Measurements from ENCODE around the gene TSKU. TPM values are rescaled to one million over a fixed set of nuclear protein-coding genes. Genes with fewer than 3 reads are reported as not detected.
A peak's percentile ranks its signal among the peaks of the same experiment; 100 is the strongest.

The TSKU gene
- total RNA-seq, 1 donor from 2014 or later: 57.9 TPM

DNA sequence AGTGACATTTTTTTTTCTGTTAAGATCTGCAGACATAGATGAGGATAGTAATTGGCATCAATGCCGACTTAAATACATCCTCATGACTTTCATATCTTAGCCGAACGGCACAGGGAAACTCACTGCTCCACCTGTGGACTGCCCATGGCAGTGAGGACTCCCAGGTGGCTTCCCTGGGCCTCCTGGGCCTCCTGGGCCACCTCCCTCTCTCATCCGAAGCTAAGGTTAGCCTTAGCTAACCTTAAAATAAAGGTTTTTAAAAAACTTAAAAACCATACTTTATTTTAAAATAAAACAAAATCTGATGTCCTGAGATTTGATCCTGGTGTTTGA lies 38.1 kb upstream of the TSKU start:
- no peak for DNase-seq (ENCODE audit: low read depth)
- Histone ChIP-seq H4K20me1 (ENCODE audit: insufficient read depth, low read length) (no peaks in the 10 kb centered on the region), H3K4me2 (ENCODE audit: low read length) (no peak overlapping the region), H3K27me3 (ENCODE audit: insufficient read depth, low read length) (no peaks in the 10 kb centered on the region), H3K9me3 (ENCODE audit: insufficient read depth, low read depth, low read length) (no peaks in the 10 kb centered on the region), H2AFZ (ENCODE audit: low read depth, low read length) (no peak overlapping the region), H3K79me2 (ENCODE audit: insufficient read depth, low read length) (no peaks in the 10 kb centered on the region), H3K27ac (ENCODE audit: low read depth, low read length) (no peak overlapping the region), H3K4me3 (ENCODE audit: insufficient read depth, low read depth, low read length) (no peak overlapping the region), H3K9ac (ENCODE audit: low read length) (no peak overlapping the region), H3K4me1 (ENCODE audit: insufficient read depth, low read length) (no peaks in the 10 kb centered on the region), H3K36me3 (ENCODE audit: insufficient read depth, low read length) (no peaks in the 10 kb centered on the region)
- Mint-ChIP-seq H3K4me3 (ENCODE audit: unreplicated experiment) (no peak overlapping the region), H3K36me3 (ENCODE audit: low read depth, unreplicated experiment) (no peaks in the 10 kb centered on the region), H3K9me3 (ENCODE audit: unreplicated experiment) (no peaks in the 10 kb centered on the region), H3K27ac (ENCODE audit: unreplicated experiment) (no peak overlapping the region), H3K27me3 (ENCODE audit: low read depth, unreplicated experiment) (peaks cover 31% of the 10 kb centered on the region), H3K4me1 (ENCODE audit: low read depth, unreplicated experiment) (no peaks in the 10 kb centered on the region)
- TF ChIP-seq, protein P1, sequence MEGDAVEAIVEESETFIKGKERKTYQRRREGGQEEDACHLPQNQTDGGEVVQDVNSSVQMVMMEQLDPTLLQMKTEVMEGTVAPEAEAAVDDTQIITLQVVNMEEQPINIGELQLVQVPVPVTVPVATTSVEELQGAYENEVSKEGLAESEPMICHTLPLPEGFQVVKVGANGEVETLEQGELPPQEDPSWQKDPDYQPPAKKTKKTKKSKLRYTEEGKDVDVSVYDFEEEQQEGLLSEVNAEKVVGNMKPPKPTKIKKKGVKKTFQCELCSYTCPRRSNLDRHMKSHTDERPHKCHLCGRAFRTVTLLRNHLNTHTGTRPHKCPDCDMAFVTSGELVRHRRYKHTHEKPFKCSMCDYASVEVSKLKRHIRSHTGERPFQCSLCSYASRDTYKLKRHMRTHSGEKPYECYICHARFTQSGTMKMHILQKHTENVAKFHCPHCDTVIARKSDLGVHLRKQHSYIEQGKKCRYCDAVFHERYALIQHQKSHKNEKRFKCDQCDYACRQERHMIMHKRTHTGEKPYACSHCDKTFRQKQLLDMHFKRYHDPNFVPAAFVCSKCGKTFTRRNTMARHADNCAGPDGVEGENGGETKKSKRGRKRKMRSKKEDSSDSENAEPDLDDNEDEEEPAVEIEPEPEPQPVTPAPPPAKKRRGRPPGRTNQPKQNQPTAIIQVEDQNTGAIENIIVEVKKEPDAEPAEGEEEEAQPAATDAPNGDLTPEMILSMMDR (IDR thresholded peaks at IDR 0.05; ENCODE audit: insufficient read depth, low read depth, low read length): no peak
- TF ChIP-seq EZH2 (IDR thresholded peaks at IDR 0.05; ENCODE audit: insufficient read depth, low read length): no peak
- FAIRE-seq: no peak

DNA sequence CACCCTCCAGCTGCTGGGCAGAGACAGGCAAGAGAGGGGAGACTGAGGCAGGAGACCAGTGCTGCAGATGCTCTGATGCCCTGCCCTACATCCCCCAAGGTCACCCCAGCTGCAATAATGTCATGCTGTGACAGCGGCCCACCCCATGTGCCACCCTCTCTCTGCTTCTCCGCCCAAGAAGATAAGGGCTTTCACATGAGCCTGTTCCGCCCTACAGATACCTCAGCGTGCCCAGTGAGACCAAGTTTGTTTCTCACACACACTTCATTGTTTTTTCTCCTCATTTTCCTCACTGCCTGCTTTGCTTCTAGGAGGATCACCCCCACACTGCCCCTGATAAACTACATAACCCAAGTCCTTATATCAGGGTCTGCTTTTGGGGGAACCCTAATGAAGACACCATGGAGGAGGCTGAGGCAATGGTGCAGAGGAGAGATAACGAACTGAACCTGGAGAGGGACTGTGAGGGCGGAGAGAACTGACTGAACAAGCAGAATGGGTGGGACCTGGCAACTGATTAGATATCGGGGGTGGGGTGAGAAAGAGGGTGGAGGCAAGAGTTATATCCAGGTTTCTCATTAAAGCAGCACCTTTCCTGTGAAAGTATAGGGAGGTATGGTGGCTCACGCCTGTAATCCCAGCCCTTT lies 37.5 kb upstream of the TSKU start:
- no peak for FAIRE-seq
- peak overlapping the region; percentile 6 for H3K4me3 Mint-ChIP-seq (ENCODE audit: unreplicated experiment)
- Histone ChIP-seq H3K79me2 (ENCODE audit: insufficient read depth, low read length) (no peaks in the 10 kb centered on the region), H3K27ac (ENCODE audit: low read depth, low read length) (no peak overlapping the region), H3K36me3 (ENCODE audit: insufficient read depth, low read length) (no peaks in the 10 kb centered on the region), H2AFZ (ENCODE audit: low read depth, low read length) (no peak overlapping the region), H3K4me3 (ENCODE audit: insufficient read depth, low read depth, low read length) (no peak overlapping the region), H3K4me2 (ENCODE audit: low read length) (no peak overlapping the region), H4K20me1 (ENCODE audit: insufficient read depth, low read length) (no peaks in the 10 kb centered on the region), H3K9me3 (ENCODE audit: insufficient read depth, low read depth, low read length) (no peaks in the 10 kb centered on the region), H3K9ac (ENCODE audit: low read length) (no peak overlapping the region), H3K4me1 (ENCODE audit: insufficient read depth, low read length) (no peaks in the 10 kb centered on the region), H3K27me3 (ENCODE audit: insufficient read depth, low read length) (no peaks in the 10 kb centered on the region)
- H3K27me3 Mint-ChIP-seq (ENCODE audit: low read depth, unreplicated experiment): peaks cover 29% of the 10 kb centered on the region
- no peaks in the 10 kb centered on the region for H3K4me1 Mint-ChIP-seq (ENCODE audit: low read depth, unreplicated experiment)
- DNase-seq (ENCODE audit: low read depth): no peak
- H3K36me3 Mint-ChIP-seq (ENCODE audit: low read depth, unreplicated experiment): no peaks in the 10 kb centered on the region
- no peak for TF ChIP-seq EZH2 (IDR thresholded peaks at IDR 0.05; ENCODE audit: insufficient read depth, low read length)
- TF ChIP-seq, protein P1 (IDR thresholded peaks at IDR 0.05; ENCODE audit: insufficient read depth, low read depth, low read length): no peak
- H3K27ac Mint-ChIP-seq (ENCODE audit: unreplicated experiment): no peak overlapping the region
- no peaks in the 10 kb centered on the region for H3K9me3 Mint-ChIP-seq (ENCODE audit: unreplicated experiment)

DNA sequence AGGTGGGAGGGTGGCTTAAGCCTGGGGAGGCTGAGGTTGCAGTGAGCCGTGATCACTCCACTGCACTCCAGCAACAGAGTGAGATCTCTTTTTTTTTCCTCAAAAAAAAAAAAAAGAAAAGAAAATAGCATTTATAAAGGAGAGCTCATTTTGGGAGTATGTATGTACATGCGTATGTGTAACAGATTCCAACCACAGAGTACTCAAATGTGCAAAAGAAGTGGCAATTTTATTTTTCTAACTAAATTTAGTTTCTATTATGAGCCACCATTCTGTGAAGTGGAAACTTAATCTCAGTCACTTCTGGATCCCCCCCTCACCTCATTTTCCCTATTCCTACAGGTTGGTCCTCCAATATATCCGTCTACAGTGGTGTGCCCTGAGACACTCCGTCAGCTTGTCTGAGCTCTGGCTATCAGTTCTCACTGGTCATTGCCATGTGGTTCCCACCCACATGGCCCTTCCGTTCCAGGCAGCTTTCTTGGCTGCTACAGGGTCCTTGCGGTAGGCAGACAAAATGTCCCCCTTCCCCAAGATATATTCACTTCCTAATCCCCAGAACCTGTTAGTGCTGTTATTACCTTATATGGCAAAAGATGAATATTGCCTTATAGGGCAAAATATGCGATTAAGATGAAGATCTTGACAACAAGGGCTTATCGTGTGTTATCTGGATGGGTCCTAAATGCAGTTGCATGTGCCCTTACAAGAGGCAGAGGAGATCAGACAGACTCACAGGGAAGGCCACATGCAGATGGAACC lies 35.8 kb upstream of the TSKU start:
- no peak overlapping the region for H3K4me2 ChIP-seq (ENCODE audit: low read length)
- Mint-ChIP-seq H3K4me1 (ENCODE audit: low read depth, unreplicated experiment) (no peaks in the 10 kb centered on the region), H3K9me3 (ENCODE audit: unreplicated experiment) (no peaks in the 10 kb centered on the region), H3K36me3 (ENCODE audit: low read depth, unreplicated experiment) (no peaks in the 10 kb centered on the region), H3K27ac (ENCODE audit: unreplicated experiment) (no peak overlapping the region), H3K27me3 (ENCODE audit: low read depth, unreplicated experiment) (peaks cover 27% of the 10 kb centered on the region), H3K4me3 (ENCODE audit: unreplicated experiment) (no peak overlapping the region)
- H3K36me3 ChIP-seq (ENCODE audit: insufficient read depth, low read length): no peaks in the 10 kb centered on the region
- no peaks in the 10 kb centered on the region for H3K9me3 ChIP-seq (ENCODE audit: insufficient read depth, low read depth, low read length)
- no peak overlapping the region for H3K27ac ChIP-seq (ENCODE audit: low read depth, low read length)
- no peak overlapping the region for H3K9ac ChIP-seq (ENCODE audit: low read length)
- FAIRE-seq: no peak
- no peak for DNase-seq (ENCODE audit: low read depth)
- TF ChIP-seq, protein P1 (IDR thresholded peaks at IDR 0.05; ENCODE audit: insufficient read depth, low read depth, low read length): no peak
- TF ChIP-seq EZH2 (IDR thresholded peaks at IDR 0.05; ENCODE audit: insufficient read depth, low read length): no peak
- H3K4me3 ChIP-seq (ENCODE audit: insufficient read depth, low read depth, low read length): no peak overlapping the region
- no peaks in the 10 kb centered on the region for H3K27me3 ChIP-seq (ENCODE audit: insufficient read depth, low read length)
- H2AFZ ChIP-seq (ENCODE audit: low read depth, low read length): no peak overlapping the region
- no peaks in the 10 kb centered on the region for H4K20me1 ChIP-seq (ENCODE audit: insufficient read depth, low read length)
- H3K79me2 ChIP-seq (ENCODE audit: insufficient read depth, low read length): no peaks in the 10 kb centered on the region
- H3K4me1 ChIP-seq (ENCODE audit: insufficient read depth, low read length): no peaks in the 10 kb centered on the region
